ENCODE results near the gene UGT3A1.

The UGT3A1 gene

GRCh38 chr5:35938568-35939227 is 52.5 kb downstream of the UGT3A1 start, which contains the start of gene CAPSL:
TSS of gene CAPSL (minus strand) at chr5:35938622. CDS start at chr5:35921120, 17,502 bp downstream.
- DNase-seq (ENCODE audit: extremely low read depth, insufficient read length): no peak
- H3K36me3 ChIP-seq (ENCODE audit: control insufficient read depth, insufficient read depth, low read length): no peaks in the 10 kb centered on the region
- TF ChIP-seq CTCF (IDR thresholded peaks at IDR 0.05; ENCODE audit: insufficient read depth, low read length, poor library complexity, severe bottlenecking): no peak
- no peaks in the 10 kb centered on the region for H3K27me3 ChIP-seq (replicated peaks; ENCODE audit: control insufficient read depth, insufficient read depth, low read length)
- H3K4me3 ChIP-seq (replicated peaks; ENCODE audit: low read depth, low read length): no peak within 1 kb of the TSS

GRCh38 chr5:35926389-35927051 is 64.7 kb downstream of the UGT3A1 start:
- H3K4me3 ChIP-seq (replicated peaks; ENCODE audit: low read depth, low read length): no peak overlapping the region
- DNase-seq (ENCODE audit: extremely low read depth, insufficient read length): no peak
- peak; percentile 76 for TF ChIP-seq CTCF (IDR thresholded peaks at IDR 0.05; ENCODE audit: insufficient read depth, low read length, poor library complexity, severe bottlenecking)

GRCh38 chr5:35924950-35925722 is 66.1 kb downstream of the UGT3A1 start:
- Histone ChIP-seq H3K4me3 (replicated peaks; ENCODE audit: low read depth, low read length) (0 out of 2 replicates have a peak overlapping the region, but pooled peaks have one; percentile 11), H3K36me3 (ENCODE audit: control insufficient read depth, insufficient read depth, low read length) (no peaks in the 10 kb centered on the region), H3K27me3 (replicated peaks; ENCODE audit: control insufficient read depth, insufficient read depth, low read length) (no peaks in the 10 kb centered on the region)
- TF ChIP-seq CTCF (IDR thresholded peaks at IDR 0.05; ENCODE audit: insufficient read depth, low read length, poor library complexity, severe bottlenecking): peak; percentile 95
- peak; percentile 84 for DNase-seq (ENCODE audit: extremely low read depth, insufficient read length)

More at GRCh38 chr5:35926389-35927051, 64.7 kb downstream of the UGT3A1 start:
- no peaks in the 10 kb centered on the region for H3K36me3 ChIP-seq (ENCODE audit: control insufficient read depth, insufficient read depth, low read length)
- no peaks in the 10 kb centered on the region for H3K27me3 ChIP-seq (replicated peaks; ENCODE audit: control insufficient read depth, insufficient read depth, low read length)

- H3K4me3 ChIP-seq (replicated peaks; ENCODE audit: low read depth, low read length): no peak overlapping the region
- no peak for TF ChIP-seq CTCF (IDR thresholded peaks at IDR 0.05; ENCODE audit: insufficient read depth, low read length, poor library complexity, severe bottlenecking)
- no peaks in the 10 kb centered on the region for H3K27me3 ChIP-seq (replicated peaks; ENCODE audit: control insufficient read depth, insufficient read depth, low read length)
- H3K36me3 ChIP-seq (ENCODE audit: control insufficient read depth, insufficient read depth, low read length): no peaks in the 10 kb centered on the region
- DNase-seq (ENCODE audit: extremely low read depth, insufficient read length): no peak
Observed at GRCh38 chr5:35924122-35924949, 66.9 kb downstream of the UGT3A1 start.

- no peak for TF ChIP-seq CTCF (IDR thresholded peaks at IDR 0.05; ENCODE audit: insufficient read depth, low read length, poor library complexity, severe bottlenecking)
- Histone ChIP-seq H3K4me3 (replicated peaks; ENCODE audit: low read depth, low read length) (no peak overlapping the region), H3K36me3 (ENCODE audit: control insufficient read depth, insufficient read depth, low read length) (no peaks in the 10 kb centered on the region), H3K27me3 (replicated peaks; ENCODE audit: control insufficient read depth, insufficient read depth, low read length) (no peaks in the 10 kb centered on the region)
- DNase-seq (ENCODE audit: extremely low read depth, insufficient read length): no peak
Observed at GRCh38 chr5:35922468-35922867, 68.7 kb downstream of the UGT3A1 start.

Data from GM06990 (cell line).